SU-DHL-6 (cell line): ENCODE results near the gene TMX3.

ENCODE experiments used
- H2AFZ ChIP-seq: fragments of 200-600 bp; sonication (generic); 2 replicates; pipeline ENCODE4 v1.6.1; 2014; ENCODE audit warnings: low read depth, mild to moderate bottlenecking, moderate library complexity, mixed read lengths, antibody characterized with exemption, low read length; ENCODE audit not compliant: severe bottlenecking
- H3F3A ChIP-seq: fragments of 200-600 bp; shearing (Covaris generic); 2 replicates; pipeline ENCODE4 v1.6.0; 2016; ENCODE audit warnings: antibody characterized with exemption, mild to moderate bottlenecking; ENCODE audit not compliant: insufficient read depth
- H3K27ac ChIP-seq: fragments of 200-600 bp; sonication (generic); 2 replicates; pipeline ENCODE4 v1.5.1; 2016; ENCODE audit warnings: low read depth, mild to moderate bottlenecking, low read length, moderate library complexity, mixed read lengths
- H3K27me3 ChIP-seq: fragments of 200-600 bp; sonication (generic), shearing (Covaris generic); 2 replicates; pipeline ENCODE4 v1.6.0; 2014; ENCODE audit warnings: mild to moderate bottlenecking, low read length
- H3K36me3 ChIP-seq: fragments of 200-600 bp; sonication (generic); 2 replicates; pipeline ENCODE4 v1.6.1; 2014; ENCODE audit warnings: mild to moderate bottlenecking, low read length, mixed read lengths
- H3K4me2 ChIP-seq: fragments of 300-600, 200-600 bp; shearing (Covaris generic), sonication (generic); 2 replicates; pipeline ENCODE4 v1.6.0; 2014; ENCODE audit warnings: low read length, low read depth, mild to moderate bottlenecking; ENCODE audit not compliant: poor library complexity, severe bottlenecking
- H3K4me3 ChIP-seq: fragments of 200-600 bp; sonication (generic); 2 replicates; pipeline ENCODE4 v1.5.1; 2014; ENCODE audit warnings: antibody characterized with exemption, low read length, mild to moderate bottlenecking, mixed read lengths; ENCODE audit not compliant: insufficient read depth, poor library complexity, severe bottlenecking
- H3K79me2 ChIP-seq: fragments of 200-600 bp; sonication (generic); 2 replicates; pipeline ENCODE4 v1.6.1; 2014; ENCODE audit warnings: mild to moderate bottlenecking, low read length, moderate library complexity; ENCODE audit not compliant: insufficient read depth
- H3K9ac ChIP-seq: fragments of 200-600 bp; sonication (generic); 2 replicates; pipeline ENCODE4 v1.7.0; 2014; ENCODE audit warnings: mild to moderate bottlenecking, low read length
- H3K9me2 ChIP-seq: fragments of 200-600 bp; sonication (generic); replicated peaks from 2 replicates; pipeline ENCODE4 v1.6.1; 2014; ENCODE audit warnings: low read length; ENCODE audit not compliant: insufficient read depth
- H3K9me3 ChIP-seq: fragments of 200-600 bp; sonication (generic); 2 replicates; pipeline ENCODE4 v1.6.1; 2014; ENCODE audit warnings: low read length, mixed read lengths; ENCODE audit not compliant: insufficient read depth
- H4K20me1 ChIP-seq: fragments of 200-600 bp; sonication (generic); 2 replicates; pipeline ENCODE4 v1.6.1; 2014; ENCODE audit warnings: low read depth, mild to moderate bottlenecking, antibody characterized with exemption, low read length, moderate library complexity, mixed read lengths
- EZH2phosphoT487 ChIP-seq: fragments of 200-600 bp; sonication (generic), shearing (Covaris generic); conservative IDR thresholded peaks from 2 replicates; pipeline ENCODE4 v1.6.1; 2018; ENCODE audit warnings: mild to moderate bottlenecking, antibody characterized with exemption, low read length, moderate library complexity, mixed read lengths
- TF ChIP-seq, protein P1 (sequence below): fragments of 200-600 bp; sonication (generic); IDR thresholded peaks from one replicate; pipeline ENCODE4 v1.5.1; 2017; ENCODE audit warnings: antibody characterized with exemption, mild to moderate bottlenecking, low read length, moderate library complexity; ENCODE audit not compliant: insufficient read depth, poor library complexity, severe bottlenecking

TMX3 gene

DNA sequence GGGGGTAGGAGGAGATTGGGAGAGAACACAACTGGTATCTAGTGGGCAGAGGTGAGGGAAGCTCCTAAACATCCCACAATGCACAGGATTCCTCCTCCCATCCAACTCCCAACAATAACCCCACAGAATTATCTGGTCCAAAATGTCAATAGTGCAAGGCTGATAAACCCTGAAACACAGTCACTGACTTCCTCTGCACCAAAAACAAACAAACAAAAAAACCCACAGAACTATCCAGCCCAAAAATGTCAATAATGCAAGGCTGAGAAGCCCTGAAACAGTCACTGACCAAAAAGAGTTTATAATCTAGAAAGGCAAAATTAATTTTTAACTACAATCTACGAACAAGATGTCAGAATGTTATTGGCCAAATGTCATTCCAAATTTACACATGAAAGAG is 9.8 kb downstream of the TMX3 start:
- Histone ChIP-seq H3K9ac (no peak overlapping the region), H3F3A (peaks cover 3% of the 10 kb centered on the region; the same call in 1 of the 2 replicates), H3K27me3 (no peaks in the 10 kb centered on the region), H3K9me2 (no peaks in the 10 kb centered on the region), H4K20me1 (peaks cover 12% of the 10 kb centered on the region), H3K4me2 (no peak overlapping the region), H3K27ac (no peak overlapping the region), H3K79me2 (peaks cover 52% of the 10 kb centered on the region), H3K9me3 (no peaks in the 10 kb centered on the region), H3K4me3 (no peak overlapping the region), H2AFZ (no peak overlapping the region), H3K36me3 (peaks cover 54% of the 10 kb centered on the region)
- TF ChIP-seq, protein P1, sequence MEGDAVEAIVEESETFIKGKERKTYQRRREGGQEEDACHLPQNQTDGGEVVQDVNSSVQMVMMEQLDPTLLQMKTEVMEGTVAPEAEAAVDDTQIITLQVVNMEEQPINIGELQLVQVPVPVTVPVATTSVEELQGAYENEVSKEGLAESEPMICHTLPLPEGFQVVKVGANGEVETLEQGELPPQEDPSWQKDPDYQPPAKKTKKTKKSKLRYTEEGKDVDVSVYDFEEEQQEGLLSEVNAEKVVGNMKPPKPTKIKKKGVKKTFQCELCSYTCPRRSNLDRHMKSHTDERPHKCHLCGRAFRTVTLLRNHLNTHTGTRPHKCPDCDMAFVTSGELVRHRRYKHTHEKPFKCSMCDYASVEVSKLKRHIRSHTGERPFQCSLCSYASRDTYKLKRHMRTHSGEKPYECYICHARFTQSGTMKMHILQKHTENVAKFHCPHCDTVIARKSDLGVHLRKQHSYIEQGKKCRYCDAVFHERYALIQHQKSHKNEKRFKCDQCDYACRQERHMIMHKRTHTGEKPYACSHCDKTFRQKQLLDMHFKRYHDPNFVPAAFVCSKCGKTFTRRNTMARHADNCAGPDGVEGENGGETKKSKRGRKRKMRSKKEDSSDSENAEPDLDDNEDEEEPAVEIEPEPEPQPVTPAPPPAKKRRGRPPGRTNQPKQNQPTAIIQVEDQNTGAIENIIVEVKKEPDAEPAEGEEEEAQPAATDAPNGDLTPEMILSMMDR = no peak
- TF ChIP-seq EZH2phosphoT487 = no peak

DNA sequence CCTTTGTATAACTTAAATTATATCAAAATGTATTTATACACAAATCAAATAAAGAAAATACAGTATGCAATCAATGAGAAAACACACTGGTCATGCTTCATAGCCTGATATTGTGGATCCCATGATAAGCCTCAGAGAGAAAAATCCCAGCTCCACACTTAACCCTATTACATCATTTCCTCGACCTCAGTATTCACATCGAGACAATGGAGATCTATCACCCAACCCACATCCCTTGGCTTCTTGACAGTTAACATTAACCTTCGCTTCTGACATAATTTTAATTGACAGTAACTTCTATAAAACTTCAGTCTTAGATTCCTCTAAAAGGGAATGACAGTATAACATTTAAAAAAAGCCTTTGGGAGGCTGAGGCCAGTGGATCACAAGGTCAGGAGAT is 11.6 kb downstream of the TMX3 start:
- Histone ChIP-seq H3K27ac (no peak overlapping the region), H3K4me3 (no peak overlapping the region), H3K9ac (no peak overlapping the region), H3K27me3 (no peaks in the 10 kb centered on the region), H3F3A (peaks cover 3% of the 10 kb centered on the region; the same call in 1 of the 2 replicates), H3K9me2 (no peaks in the 10 kb centered on the region), H3K36me3 (peaks cover 48% of the 10 kb centered on the region), H4K20me1 (peaks cover 16% of the 10 kb centered on the region), H3K79me2 (peaks cover 45% of the 10 kb centered on the region), H3K9me3 (no peaks in the 10 kb centered on the region), H2AFZ (no peak overlapping the region), H3K4me2 (no peak overlapping the region)
- TF ChIP-seq EZH2phosphoT487 = no peak
- TF ChIP-seq, protein P1 = no peak

DNA sequence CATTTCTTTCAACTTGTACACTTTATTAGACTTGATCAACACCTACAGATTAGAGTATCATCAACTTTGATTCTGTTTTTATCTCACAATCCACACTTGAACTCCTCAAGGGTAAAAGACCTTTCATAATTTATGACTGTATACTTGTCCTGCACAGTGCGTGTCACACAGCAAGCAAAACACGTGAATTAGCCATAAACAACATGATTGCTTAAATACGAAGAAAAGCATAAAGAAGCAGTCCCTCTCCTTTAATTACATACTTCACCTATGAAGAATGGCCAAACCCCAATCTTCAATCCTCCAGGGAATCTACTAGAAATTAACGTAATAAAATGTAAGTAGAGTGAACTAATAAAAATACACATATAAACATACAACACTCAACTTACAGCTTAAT is 13.6 kb downstream of the TMX3 start:
- peaks cover 42% of the 10 kb centered on the region for H3K79me2 ChIP-seq

More for the DNA sequence above, 13.6 kb downstream of the TMX3 start:
- peaks cover 3% of the 10 kb centered on the region; the same call in 1 of the 2 replicates for H3F3A ChIP-seq
- peaks cover 16% of the 10 kb centered on the region for H4K20me1 ChIP-seq
- H3K9me3 ChIP-seq = no peaks in the 10 kb centered on the region
- no peak overlapping the region for H3K4me2 ChIP-seq
- H3K9ac ChIP-seq = no peak overlapping the region
- TF ChIP-seq EZH2phosphoT487 = no peak
- TF ChIP-seq, protein P1 = no peak
- H3K9me2 ChIP-seq = no peaks in the 10 kb centered on the region
- H3K36me3 ChIP-seq = peaks cover 54% of the 10 kb centered on the region
- H3K27me3 ChIP-seq = no peaks in the 10 kb centered on the region
- H3K4me3 ChIP-seq = no peak overlapping the region
- no peak overlapping the region for H2AFZ ChIP-seq
- no peak overlapping the region for H3K27ac ChIP-seq
